C4-2B (cell line): ENCODE data around the gene DRD4.
"Not testable (repeated sequence)": the region's sequence is repeated elsewhere in the genome, so short reads cannot be mapped to it uniquely, and the experiment has no call there.

Experiments used
- ZFX ChIP-seq: fragments of 450-650 bp; IDR thresholded peaks from 2 replicates; pipeline ENCODE4 v1.6.1; 2017
- TF ChIP-seq, protein P1 (sequence below): fragments of 450-650 bp; conservative IDR thresholded peaks from 2 replicates; pipeline ENCODE4 v1.5.1; 2017; ENCODE audit warnings: mild to moderate bottlenecking

DNA sequence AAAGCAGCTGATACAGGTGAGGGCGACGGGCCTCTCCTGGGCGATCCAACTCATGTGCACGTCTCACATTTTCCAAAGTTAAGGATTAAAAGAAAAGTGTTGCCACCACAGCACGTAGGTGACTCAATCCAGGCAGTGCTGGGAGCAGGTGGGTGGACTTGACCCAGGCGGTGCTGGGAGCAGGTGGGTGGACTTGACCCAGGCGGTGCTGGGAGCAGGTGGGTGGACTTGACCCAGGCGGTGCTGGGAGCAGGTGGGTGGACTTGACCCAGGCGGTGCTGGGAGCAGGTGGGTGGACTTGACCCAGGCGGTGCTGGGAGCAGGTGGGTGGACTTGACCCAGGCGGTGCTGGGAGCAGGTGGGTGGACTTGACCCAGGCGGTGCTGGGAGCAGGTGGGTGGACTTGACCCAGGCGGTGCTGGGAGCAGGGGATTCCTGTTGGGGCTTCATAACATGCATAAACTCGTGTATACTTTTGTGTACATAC is 10.6 kb downstream of the DRD4 start:
- TF ChIP-seq, protein P1, sequence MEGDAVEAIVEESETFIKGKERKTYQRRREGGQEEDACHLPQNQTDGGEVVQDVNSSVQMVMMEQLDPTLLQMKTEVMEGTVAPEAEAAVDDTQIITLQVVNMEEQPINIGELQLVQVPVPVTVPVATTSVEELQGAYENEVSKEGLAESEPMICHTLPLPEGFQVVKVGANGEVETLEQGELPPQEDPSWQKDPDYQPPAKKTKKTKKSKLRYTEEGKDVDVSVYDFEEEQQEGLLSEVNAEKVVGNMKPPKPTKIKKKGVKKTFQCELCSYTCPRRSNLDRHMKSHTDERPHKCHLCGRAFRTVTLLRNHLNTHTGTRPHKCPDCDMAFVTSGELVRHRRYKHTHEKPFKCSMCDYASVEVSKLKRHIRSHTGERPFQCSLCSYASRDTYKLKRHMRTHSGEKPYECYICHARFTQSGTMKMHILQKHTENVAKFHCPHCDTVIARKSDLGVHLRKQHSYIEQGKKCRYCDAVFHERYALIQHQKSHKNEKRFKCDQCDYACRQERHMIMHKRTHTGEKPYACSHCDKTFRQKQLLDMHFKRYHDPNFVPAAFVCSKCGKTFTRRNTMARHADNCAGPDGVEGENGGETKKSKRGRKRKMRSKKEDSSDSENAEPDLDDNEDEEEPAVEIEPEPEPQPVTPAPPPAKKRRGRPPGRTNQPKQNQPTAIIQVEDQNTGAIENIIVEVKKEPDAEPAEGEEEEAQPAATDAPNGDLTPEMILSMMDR = not testable (repeated sequence)
- TF ChIP-seq ZFX = not testable (repeated sequence)
